ENCODE results near the gene HDAC9.

HDAC9 gene

DNA sequence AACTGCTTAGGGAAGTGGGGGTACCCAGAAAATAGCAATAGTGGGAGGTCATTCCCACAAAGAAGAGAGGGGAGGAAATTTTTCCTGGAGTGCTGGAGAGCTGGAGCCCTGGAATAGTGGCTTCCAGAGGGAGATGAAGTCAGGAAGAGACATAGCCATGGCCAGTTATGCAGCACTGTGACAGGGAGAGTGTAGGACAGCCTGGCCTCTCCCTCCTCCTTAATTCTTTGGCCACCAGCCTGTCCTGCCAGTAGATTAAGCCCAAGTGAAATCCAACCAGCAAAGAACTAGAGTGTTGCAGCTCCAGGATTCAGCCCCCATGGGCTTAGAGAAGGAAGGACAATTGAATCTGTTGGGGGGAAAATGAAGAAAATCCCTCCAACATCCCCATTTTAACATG is 130.5 kb downstream of the HDAC9 start:
- Histone ChIP-seq H3K4me1 (peaks cover 3% of the 10 kb centered on the region; the same call in 1 of the 2 replicates), H3K4me3 (ENCODE audit: low read depth, low read length) (no peak overlapping the region), H3K27me3 (no peaks in the 10 kb centered on the region), H3K9me3 (no peaks in the 10 kb centered on the region), H3K36me3 (peaks cover 7% of the 10 kb centered on the region)
- TF ChIP-seq, protein P1, sequence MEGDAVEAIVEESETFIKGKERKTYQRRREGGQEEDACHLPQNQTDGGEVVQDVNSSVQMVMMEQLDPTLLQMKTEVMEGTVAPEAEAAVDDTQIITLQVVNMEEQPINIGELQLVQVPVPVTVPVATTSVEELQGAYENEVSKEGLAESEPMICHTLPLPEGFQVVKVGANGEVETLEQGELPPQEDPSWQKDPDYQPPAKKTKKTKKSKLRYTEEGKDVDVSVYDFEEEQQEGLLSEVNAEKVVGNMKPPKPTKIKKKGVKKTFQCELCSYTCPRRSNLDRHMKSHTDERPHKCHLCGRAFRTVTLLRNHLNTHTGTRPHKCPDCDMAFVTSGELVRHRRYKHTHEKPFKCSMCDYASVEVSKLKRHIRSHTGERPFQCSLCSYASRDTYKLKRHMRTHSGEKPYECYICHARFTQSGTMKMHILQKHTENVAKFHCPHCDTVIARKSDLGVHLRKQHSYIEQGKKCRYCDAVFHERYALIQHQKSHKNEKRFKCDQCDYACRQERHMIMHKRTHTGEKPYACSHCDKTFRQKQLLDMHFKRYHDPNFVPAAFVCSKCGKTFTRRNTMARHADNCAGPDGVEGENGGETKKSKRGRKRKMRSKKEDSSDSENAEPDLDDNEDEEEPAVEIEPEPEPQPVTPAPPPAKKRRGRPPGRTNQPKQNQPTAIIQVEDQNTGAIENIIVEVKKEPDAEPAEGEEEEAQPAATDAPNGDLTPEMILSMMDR (IDR thresholded peaks at IDR 0.05; ENCODE audit: low read depth, low read length), result no peak
- no peak for DNase-seq

DNA sequence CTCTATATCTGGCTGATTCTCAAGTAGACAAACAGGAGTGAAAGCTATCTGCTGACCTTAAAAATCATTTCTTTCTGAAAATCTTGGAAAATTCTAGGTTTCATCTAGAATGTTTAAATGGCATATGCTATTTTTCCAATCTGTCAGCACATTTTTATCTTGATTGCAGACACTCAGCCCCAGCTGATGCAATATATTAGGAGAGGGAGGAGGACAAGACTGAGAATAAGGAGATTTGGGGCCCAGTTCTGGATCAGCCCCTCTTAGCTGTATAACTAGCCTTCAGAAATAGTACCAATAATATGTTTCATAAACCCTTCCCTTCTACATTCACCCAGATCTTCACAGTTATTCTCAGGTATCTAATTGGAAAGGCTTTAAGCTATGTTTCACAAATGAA is 131.2 kb downstream of the HDAC9 start:
- no peaks in the 10 kb centered on the region for H3K27me3 ChIP-seq
- no peak overlapping the region for H3K4me3 ChIP-seq (ENCODE audit: low read depth, low read length)
- peaks cover 7% of the 10 kb centered on the region for H3K36me3 ChIP-seq
- no peak for DNase-seq
- H3K9me3 ChIP-seq, result no peaks in the 10 kb centered on the region
- H3K4me1 ChIP-seq, result peaks cover 3% of the 10 kb centered on the region; the same call in 1 of the 2 replicates
- TF ChIP-seq, protein P1 (IDR thresholded peaks at IDR 0.05; ENCODE audit: low read depth, low read length), result no peak

DNA sequence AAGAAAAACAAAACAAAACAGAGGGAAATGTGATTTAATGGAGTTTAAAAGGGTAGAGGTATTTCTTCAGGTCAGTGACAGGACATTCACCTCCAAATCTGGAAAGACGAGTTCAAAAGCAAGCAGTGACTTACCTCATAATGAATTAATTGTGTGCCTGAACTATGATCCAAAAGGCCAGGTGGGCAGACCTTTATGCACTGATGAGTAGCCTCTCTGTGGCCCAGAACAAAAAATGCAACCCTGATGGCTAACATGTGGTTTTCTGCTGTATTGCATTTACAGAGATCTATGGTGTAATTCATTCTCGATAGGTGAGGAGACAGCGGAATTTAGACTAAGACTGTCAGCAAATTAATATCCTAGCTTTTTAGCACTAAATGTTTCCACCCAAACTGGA is 142.0 kb downstream of the HDAC9 start:
- Histone ChIP-seq H3K9me3 (no peaks in the 10 kb centered on the region; the same call in 1 of the 2 replicates), H3K36me3 (peaks cover 4% of the 10 kb centered on the region; the same call in 1 of the 2 replicates), H3K4me1 (peaks cover 4% of the 10 kb centered on the region; the same call in 1 of the 2 replicates)

DNA sequence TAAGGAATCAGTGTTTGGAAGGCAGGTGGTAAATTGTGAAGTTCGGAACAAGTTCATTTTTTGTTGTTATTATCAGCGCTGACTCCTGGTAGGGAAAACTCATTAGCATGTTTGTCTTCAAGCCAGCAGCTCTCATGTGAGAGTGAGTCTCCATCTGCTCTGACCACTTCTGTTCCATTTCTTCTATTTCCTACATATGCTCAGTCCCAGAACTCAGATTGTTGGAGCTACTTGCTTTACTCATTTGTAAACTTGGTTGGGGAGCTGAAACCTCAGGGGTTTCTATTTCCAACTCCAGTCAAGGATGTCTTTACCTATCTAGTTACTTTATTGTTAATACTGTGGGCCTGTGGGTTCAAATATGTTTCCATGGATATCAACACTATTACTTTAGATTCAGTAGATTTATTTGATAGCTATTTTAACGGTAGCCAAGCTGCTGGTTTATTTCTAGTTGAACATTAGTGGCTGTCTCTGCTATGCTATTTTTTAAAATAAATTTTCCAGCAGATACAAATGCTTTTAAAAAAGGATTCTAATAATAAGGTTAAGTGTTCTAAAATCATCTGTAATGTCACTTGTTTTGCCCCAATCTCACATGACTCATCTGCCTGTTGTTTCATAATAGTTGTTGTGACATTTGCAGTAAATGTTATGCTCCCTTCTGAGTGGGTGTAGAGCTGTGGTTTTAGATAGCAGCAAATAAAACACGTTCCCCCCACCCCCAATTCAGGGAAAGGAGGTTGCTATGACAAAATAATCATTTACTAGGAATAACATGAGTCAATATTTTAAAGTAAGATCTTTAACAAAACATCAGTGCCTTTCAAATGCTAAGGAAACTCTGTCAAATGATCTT is 143.3 kb downstream of the HDAC9 start:
- DNase-seq, result no peak
- H3K9me3 ChIP-seq, result no peaks in the 10 kb centered on the region; the same call in 1 of the 2 replicates
- peaks cover 3% of the 10 kb centered on the region; the same call in 1 of the 2 replicates for H3K4me1 ChIP-seq
- H3K27me3 ChIP-seq, result no peaks in the 10 kb centered on the region
- no peak overlapping the region for H3K4me3 ChIP-seq (ENCODE audit: low read depth, low read length)
- H3K36me3 ChIP-seq, result peaks cover 4% of the 10 kb centered on the region; the same call in 1 of the 2 replicates
- TF ChIP-seq, protein P1 (IDR thresholded peaks at IDR 0.05; ENCODE audit: low read depth, low read length), result no peak

More for the DNA sequence above, 142.0 kb downstream of the HDAC9 start:
- DNase-seq, result no peak
- TF ChIP-seq, protein P1 (IDR thresholded peaks at IDR 0.05; ENCODE audit: low read depth, low read length), result no peak
- Histone ChIP-seq H3K4me3 (ENCODE audit: low read depth, low read length) (no peak overlapping the region), H3K27me3 (no peaks in the 10 kb centered on the region)

DNA sequence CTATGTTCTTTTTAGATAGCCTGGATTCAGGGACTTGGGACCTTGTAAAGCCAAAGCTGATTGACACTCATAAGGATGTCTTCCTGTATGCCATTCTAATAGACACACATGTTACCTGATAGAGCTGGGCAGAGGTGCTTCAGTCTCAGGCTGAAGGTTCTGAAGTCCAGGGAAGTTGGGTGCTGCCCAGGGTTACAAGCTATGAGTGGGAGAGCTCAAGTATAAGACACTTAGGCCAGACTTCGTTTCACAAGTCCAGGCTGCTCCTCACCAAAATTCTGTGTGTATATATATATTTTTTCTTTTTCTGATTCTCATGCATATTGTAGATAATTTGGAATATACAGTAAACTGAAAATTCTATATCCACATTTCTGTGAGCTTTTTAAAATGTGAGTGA is 144.2 kb downstream of the HDAC9 start:
- H3K4me1 ChIP-seq, result peaks cover 3% of the 10 kb centered on the region; the same call in 1 of the 2 replicates
- H3K27me3 ChIP-seq, result no peaks in the 10 kb centered on the region
- H3K9me3 ChIP-seq, result no peaks in the 10 kb centered on the region; the same call in 1 of the 2 replicates
- TF ChIP-seq, protein P1 (IDR thresholded peaks at IDR 0.05; ENCODE audit: low read depth, low read length), result no peak
- no peak overlapping the region for H3K4me3 ChIP-seq (ENCODE audit: low read depth, low read length)
- peaks cover 6% of the 10 kb centered on the region for H3K36me3 ChIP-seq
- DNase-seq, result no peak

DNA sequence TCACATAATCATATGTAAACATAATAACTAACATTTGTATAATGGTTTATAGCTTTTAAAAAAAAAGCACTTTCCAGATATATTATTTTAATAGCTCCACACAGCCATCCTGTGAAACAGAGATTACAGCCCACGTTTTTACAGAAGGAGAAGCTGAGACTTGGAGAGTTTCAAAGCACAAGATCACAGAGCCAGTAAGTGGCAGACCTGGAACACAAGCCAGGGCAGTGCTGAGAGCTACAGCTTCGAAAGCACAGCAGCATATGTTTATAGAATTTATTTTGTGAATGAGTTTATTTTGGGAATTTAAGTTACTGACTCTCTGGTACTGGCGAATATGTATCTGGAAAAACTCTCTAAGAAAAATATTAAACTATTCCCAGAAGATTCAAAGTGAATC is 149.4 kb downstream of the HDAC9 start:
- DNase-seq, result no peak
- H3K36me3 ChIP-seq, result peaks cover 26% of the 10 kb centered on the region
- H3K4me3 ChIP-seq (ENCODE audit: low read depth, low read length), result no peak overlapping the region
- H3K27me3 ChIP-seq, result no peaks in the 10 kb centered on the region
- TF ChIP-seq, protein P1 (IDR thresholded peaks at IDR 0.05; ENCODE audit: low read depth, low read length), result no peak
- no peaks in the 10 kb centered on the region; the same call in 1 of the 2 replicates for H3K9me3 ChIP-seq
- no peaks in the 10 kb centered on the region for H3K4me1 ChIP-seq

Data from BE2C (cell line).